ENCODE results near the gene SGTB. TPM values are rescaled to one million over a fixed set of nuclear protein-coding genes. Genes with fewer than 3 reads are reported as not detected.

The SGTB gene
- total and polyA plus RNA-seq, 2 of the 8 experiments (the other 6 are each of a cell fraction or from before 2014, with no cell fraction given) = 2.2 to 18.7 TPM

DNA sequence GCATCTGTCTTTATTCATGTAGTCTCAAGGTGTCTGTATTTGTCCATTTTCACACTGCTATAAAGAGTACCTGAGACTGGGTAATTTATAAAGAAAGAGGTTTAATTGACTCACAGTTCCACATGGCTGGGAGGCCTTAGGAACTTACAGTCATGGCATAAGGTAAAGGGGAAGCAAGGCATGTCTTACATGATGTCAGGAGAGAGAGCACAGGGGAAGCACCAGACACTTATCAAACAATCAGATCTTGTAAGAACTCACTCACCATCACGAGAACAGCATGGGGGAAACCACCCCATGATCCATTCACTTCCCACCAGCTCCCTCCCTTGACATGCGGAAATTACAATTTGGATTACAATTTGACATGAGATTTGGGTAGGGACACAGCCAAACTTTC, 44.3 kb upstream of the SGTB start:
- H2BK12ac ChIP-seq (ENCODE audit: low read depth, low read length) = no peak overlapping the region
- H2AK5ac ChIP-seq (ENCODE audit: low read depth, low read length) = no peak overlapping the region
- no peak overlapping the region for H3K18ac ChIP-seq (ENCODE audit: extremely low read depth, low read length)
- no peak overlapping the region for H3K9ac ChIP-seq (replicated peaks in 1 of 4; ENCODE audit: extremely low read depth in 1 of 4, low read depth in 3 of 4, low read length in 3 of 4)
- peaks cover 0 to 4% of the 10 kb centered on the region in 2 experiments; a peak in 1 of 4 replicates for H3K79me2 ChIP-seq (ENCODE audit: control insufficient read depth in 1 of 2, insufficient read depth in 2 of 2, low read length in 2 of 2)
- H4K5ac ChIP-seq (ENCODE audit: insufficient read length, low read depth, low read length) = no peak overlapping the region
- no peak overlapping the region for H3K23ac ChIP-seq (ENCODE audit: insufficient read length)
- no peak overlapping the region for H3K4me3 ChIP-seq (ENCODE audit: extremely low read depth in 1 of 4, insufficient read depth in 2 of 4, low read depth in 3 of 4, low read length in 4 of 4)
- H2BK120ac ChIP-seq (replicated peaks; ENCODE audit: low read depth, low read length) = no peak overlapping the region
- ChIA-PET CTCF (ENCODE audit: partially characterized antibody) (interaction anchor here (0.6 kb wide), 1 partner anchor 61 kb away, joined by 3 read pairs; no protein-coding TSS in a partner anchor), POLR2A (ENCODE audit: partially characterized antibody) (interaction anchor here (1.2 kb wide), 1 partner anchor 13 kb away, joined by 3 read pairs; no protein-coding TSS in a partner anchor)
- H3K79me1 ChIP-seq (ENCODE audit: low read depth, low read length) = no peaks in the 10 kb centered on the region
- no peak overlapping the region for H2BK15ac ChIP-seq (ENCODE audit: low read length)
- H2BK5ac ChIP-seq (ENCODE audit: low read depth, low read length) = no peak overlapping the region
- H3K4me1 ChIP-seq (replicated peaks in 1 of 4; ENCODE audit: control insufficient read depth in 3 of 4, insufficient read depth in 4 of 4, low read length in 3 of 4) = peaks cover 0 to 5% (median 0%) of the 10 kb centered on the region in 4 experiments; a peak in 2 of 7 replicates
- no peak overlapping the region for H2AFZ ChIP-seq (ENCODE audit: low read length)
- peaks cover 0 to 2% of the 10 kb centered on the region in 2 experiments for H4K20me1 ChIP-seq (replicated peaks in 1 of 2; ENCODE audit: control insufficient read depth in 1 of 2, insufficient read depth in 2 of 2, low read length in 2 of 2)
- no peak overlapping the region for H3K14ac ChIP-seq (ENCODE audit: insufficient read length)
- no peak overlapping the region for H3K4me2 ChIP-seq (ENCODE audit: insufficient read depth in 1 of 2, low read depth in 2 of 2, low read length in 2 of 2)
- H3K27ac ChIP-seq (ENCODE audit: low read depth, low read length) = no peak overlapping the region
- H4K8ac ChIP-seq (ENCODE audit: extremely low read depth, insufficient read depth, low read length) = no peak overlapping the region
- H3K9me3 ChIP-seq (ENCODE audit: insufficient read depth in 2 of 2, low read depth in 1 of 2, low read length in 1 of 2) = no peaks in the 10 kb centered on the region
- H3K36me3 ChIP-seq (ENCODE audit: control insufficient read depth in 2 of 4, insufficient read depth in 4 of 4, low read length in 3 of 4) = peaks cover 2 to 28% (median 14%) of the 10 kb centered on the region in 4 experiments; a peak in 7 of 8 replicates
- no peaks in the 10 kb centered on the region for H3K23me2 ChIP-seq (ENCODE audit: low read depth, low read length)
- 74% methylated on average over 2 of the region's 2 CpGs; no CpG with 5 or more reads in 1 of the 2 experiments for WGBS, 2 experiments (ENCODE audit: extremely low coverage in 1 of 2, insufficient coverage in 1 of 2, insufficient read length in 1 of 2, insufficient replicate concordance in 2 of 2, low coverage in 1 of 2, low lambda C conversion rate in 2 of 2, missing lambda C conversion rate in 1 of 2)
- H3K4ac ChIP-seq (replicated peaks; ENCODE audit: insufficient read length, low read depth, low read length) = no peak overlapping the region
- H3K27me3 ChIP-seq (replicated peaks in 1 of 4; ENCODE audit: control insufficient read depth in 3 of 4, extremely low read depth in 1 of 4, insufficient read depth in 3 of 4, low read length in 3 of 4) = no peaks in the 10 kb centered on the region
- H2BK20ac ChIP-seq (ENCODE audit: low read length) = no peak overlapping the region
- no peak overlapping the region for H3K56ac ChIP-seq (replicated peaks; ENCODE audit: insufficient read length, low read depth, low read length)
- H4K91ac ChIP-seq (replicated peaks; ENCODE audit: insufficient read length, low read length) = no peak overlapping the region
- FAIRE-seq (no peak), DNase-seq (ENCODE audit: low read depth in 1 of 2, low spot score in 2 of 2) (no peak)
- no peak for TF ChIP-seq PHF8 (conservative IDR thresholded peaks at IDR 0.05; ENCODE audit: low read depth, low read length)
